Measurements from ENCODE around the gene SH2D3C.

Gene SH2D3C

DNA sequence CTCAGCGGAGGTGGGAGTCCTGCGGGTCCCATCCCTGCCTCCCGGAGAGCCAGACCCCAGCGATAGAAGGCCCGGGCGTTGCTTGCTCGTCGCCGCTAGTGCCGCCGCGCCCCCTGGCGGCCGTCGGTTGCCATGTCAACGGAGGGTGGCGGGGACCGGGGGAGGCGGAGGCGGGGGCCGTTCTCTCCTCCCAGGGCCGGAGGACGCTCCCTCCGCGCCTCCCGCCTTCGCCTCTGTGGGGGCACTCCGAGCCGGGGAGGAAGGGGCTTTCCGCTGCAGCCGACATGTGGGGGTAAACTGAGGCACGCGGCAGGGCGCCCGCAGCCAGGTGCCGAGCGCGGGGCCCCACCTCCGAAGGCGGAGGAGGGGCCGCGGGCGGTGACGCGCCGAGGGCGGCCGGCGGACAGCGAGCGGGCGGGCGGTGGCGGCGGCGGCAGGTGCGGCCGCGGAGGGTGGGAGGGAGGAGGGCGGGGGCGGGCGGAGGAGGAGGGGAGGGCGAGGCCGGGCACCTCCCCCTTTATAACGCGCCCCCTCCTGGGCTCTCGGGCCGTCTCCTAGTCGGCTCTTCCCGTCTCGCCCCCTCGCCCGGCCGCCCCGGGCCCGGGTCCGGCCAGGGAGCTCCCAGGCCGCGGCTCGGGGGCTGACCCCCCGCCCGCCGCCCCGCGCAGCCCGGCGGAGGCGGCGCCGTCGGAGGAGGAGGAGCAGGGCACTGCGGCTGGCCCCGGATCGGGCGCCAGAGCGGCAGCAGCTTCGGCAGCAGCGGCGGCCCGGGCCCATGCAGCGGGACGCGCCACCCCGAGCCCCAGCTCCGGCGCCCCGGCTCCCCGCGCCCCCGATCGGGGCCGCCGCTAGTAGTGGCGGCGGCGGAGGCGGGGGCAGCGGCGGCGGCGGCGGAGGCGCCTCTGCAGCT lies 6.8 kb upstream of the SH2D3C start:
- POLR2A ChIA-PET = interaction anchor here (0.5 to 1.8 kb wide), 7 partner anchors 14 to 857 kb away, joined by 3 to 16 read pairs (median 6); partner anchors contain the start of gene TOR2A
- TF ChIP-seq, protein P1, sequence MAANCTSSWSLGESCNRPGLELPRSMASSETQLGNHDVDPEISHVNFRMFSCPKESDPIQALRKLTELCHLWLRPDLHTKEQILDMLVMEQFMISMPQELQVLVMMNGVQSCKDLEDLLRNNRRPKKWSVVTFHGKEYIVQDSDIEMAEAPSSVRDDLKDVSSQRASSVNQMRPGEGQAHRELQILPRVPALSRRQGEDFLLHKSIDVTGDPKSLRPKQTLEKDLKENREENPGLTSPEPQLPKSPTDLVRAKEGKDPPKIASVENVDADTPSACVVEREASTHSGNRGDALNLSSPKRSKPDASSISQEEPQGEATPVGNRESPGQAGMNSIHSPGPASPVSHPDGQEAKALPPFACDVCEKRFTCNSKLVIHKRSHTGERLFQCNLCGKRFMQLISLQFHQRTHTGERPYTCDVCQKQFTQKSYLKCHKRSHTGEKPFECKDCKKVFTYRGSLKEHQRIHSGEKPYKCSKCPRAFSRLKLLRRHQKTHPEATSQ (tag by site-specific recombination; IDR thresholded peaks at IDR 0.05) = no peak
- no peak for TF ChIP-seq ZNF76 (tag by site-specific recombination; IDR thresholded peaks at IDR 0.05; ENCODE audit: borderline replicate concordance, low read depth)
- TF ChIP-seq, protein P2, sequence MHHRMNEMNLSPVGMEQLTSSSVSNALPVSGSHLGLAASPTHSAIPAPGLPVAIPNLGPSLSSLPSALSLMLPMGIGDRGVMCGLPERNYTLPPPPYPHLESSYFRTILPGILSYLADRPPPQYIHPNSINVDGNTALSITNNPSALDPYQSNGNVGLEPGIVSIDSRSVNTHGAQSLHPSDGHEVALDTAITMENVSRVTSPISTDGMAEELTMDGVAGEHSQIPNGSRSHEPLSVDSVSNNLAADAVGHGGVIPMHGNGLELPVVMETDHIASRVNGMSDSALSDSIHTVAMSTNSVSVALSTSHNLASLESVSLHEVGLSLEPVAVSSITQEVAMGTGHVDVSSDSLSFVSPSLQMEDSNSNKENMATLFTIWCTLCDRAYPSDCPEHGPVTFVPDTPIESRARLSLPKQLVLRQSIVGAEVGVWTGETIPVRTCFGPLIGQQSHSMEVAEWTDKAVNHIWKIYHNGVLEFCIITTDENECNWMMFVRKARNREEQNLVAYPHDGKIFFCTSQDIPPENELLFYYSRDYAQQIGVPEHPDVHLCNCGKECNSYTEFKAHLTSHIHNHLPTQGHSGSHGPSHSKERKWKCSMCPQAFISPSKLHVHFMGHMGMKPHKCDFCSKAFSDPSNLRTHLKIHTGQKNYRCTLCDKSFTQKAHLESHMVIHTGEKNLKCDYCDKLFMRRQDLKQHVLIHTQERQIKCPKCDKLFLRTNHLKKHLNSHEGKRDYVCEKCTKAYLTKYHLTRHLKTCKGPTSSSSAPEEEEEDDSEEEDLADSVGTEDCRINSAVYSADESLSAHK (tag by site-specific recombination; IDR thresholded peaks at IDR 0.05) = no peak
- TF ChIP-seq TRIM28 (IDR thresholded peaks at IDR 0.05; ENCODE audit: borderline replicate concordance, low read length) = no peak
- no peak for TF ChIP-seq ZNF292 (tag by site-specific recombination; IDR thresholded peaks at IDR 0.05; ENCODE audit: borderline replicate concordance, low read depth)
- TF ChIP-seq ZEB2 (tag by site-specific recombination; IDR thresholded peaks at IDR 0.05) = 0 out of 2 replicates have a peak, but pooled peaks have one; percentile 72
- TF ChIP-seq ZNF19 (tag by site-specific recombination; IDR thresholded peaks at IDR 0.05; ENCODE audit: low read depth) = no peak
- TF ChIP-seq ZNF48 (tag by site-specific recombination; IDR thresholded peaks at IDR 0.05) = no peak
- TF ChIP-seq, protein P3, sequence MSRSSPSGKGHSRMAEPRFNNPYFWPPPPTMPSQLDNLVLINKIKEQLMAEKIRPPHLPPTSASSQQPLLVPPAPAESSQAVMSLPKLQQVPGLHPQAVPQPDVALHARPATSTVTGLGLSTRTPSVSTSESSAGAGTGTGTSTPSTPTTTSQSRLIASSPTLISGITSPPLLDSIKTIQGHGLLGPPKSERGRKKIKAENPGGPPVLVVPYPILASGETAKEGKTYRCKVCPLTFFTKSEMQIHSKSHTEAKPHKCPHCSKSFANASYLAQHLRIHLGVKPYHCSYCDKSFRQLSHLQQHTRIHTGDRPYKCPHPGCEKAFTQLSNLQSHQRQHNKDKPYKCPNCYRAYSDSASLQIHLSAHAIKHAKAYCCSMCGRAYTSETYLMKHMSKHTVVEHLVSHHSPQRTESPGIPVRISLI (tag by site-specific recombination; IDR thresholded peaks at IDR 0.05) = no peak
- no peak for TF ChIP-seq ZNF623 (tag by site-specific recombination; IDR thresholded peaks at IDR 0.05)
- no peak for TF ChIP-seq ZNF837 (tag by site-specific recombination; IDR thresholded peaks at IDR 0.05)
- no peak for TF ChIP-seq ZNF214 (tag by site-specific recombination; IDR thresholded peaks at IDR 0.05; ENCODE audit: borderline replicate concordance)
- TF ChIP-seq ZNF629 (tag by site-specific recombination; IDR thresholded peaks at IDR 0.05) = no peak
- TF ChIP-seq SP2 (tag by site-specific recombination; IDR thresholded peaks at IDR 0.05) = peak; percentile 44
- TF ChIP-seq ZSCAN30 (tag by site-specific recombination; IDR thresholded peaks at IDR 0.05) = no peak
- TF ChIP-seq ZNF473 (tag by site-specific recombination; IDR thresholded peaks at IDR 0.05) = no peak
- TF ChIP-seq HOXC10 (CRISPR knock-in tag; IDR thresholded peaks at IDR 0.05) = no peak
- peak; percentile 84 for TF ChIP-seq ZFHX2 (tag by site-specific recombination; conservative IDR thresholded peaks at IDR 0.05)
- peak; percentile 54 for TF ChIP-seq SP3 (tag by site-specific recombination; IDR thresholded peaks at IDR 0.05)
- TF ChIP-seq ZNF324 (tag by site-specific recombination; IDR thresholded peaks at IDR 0.05) = no peak
- no peak for TF ChIP-seq ZXDB (tag by site-specific recombination; IDR thresholded peaks at IDR 0.05)
- no peak for TF ChIP-seq ZNF555 (tag by site-specific recombination; conservative IDR thresholded peaks at IDR 0.05)
- TF ChIP-seq ZNF211 (tag by site-specific recombination; IDR thresholded peaks at IDR 0.05; ENCODE audit: low read depth) = no peak
- TF ChIP-seq, protein P4, sequence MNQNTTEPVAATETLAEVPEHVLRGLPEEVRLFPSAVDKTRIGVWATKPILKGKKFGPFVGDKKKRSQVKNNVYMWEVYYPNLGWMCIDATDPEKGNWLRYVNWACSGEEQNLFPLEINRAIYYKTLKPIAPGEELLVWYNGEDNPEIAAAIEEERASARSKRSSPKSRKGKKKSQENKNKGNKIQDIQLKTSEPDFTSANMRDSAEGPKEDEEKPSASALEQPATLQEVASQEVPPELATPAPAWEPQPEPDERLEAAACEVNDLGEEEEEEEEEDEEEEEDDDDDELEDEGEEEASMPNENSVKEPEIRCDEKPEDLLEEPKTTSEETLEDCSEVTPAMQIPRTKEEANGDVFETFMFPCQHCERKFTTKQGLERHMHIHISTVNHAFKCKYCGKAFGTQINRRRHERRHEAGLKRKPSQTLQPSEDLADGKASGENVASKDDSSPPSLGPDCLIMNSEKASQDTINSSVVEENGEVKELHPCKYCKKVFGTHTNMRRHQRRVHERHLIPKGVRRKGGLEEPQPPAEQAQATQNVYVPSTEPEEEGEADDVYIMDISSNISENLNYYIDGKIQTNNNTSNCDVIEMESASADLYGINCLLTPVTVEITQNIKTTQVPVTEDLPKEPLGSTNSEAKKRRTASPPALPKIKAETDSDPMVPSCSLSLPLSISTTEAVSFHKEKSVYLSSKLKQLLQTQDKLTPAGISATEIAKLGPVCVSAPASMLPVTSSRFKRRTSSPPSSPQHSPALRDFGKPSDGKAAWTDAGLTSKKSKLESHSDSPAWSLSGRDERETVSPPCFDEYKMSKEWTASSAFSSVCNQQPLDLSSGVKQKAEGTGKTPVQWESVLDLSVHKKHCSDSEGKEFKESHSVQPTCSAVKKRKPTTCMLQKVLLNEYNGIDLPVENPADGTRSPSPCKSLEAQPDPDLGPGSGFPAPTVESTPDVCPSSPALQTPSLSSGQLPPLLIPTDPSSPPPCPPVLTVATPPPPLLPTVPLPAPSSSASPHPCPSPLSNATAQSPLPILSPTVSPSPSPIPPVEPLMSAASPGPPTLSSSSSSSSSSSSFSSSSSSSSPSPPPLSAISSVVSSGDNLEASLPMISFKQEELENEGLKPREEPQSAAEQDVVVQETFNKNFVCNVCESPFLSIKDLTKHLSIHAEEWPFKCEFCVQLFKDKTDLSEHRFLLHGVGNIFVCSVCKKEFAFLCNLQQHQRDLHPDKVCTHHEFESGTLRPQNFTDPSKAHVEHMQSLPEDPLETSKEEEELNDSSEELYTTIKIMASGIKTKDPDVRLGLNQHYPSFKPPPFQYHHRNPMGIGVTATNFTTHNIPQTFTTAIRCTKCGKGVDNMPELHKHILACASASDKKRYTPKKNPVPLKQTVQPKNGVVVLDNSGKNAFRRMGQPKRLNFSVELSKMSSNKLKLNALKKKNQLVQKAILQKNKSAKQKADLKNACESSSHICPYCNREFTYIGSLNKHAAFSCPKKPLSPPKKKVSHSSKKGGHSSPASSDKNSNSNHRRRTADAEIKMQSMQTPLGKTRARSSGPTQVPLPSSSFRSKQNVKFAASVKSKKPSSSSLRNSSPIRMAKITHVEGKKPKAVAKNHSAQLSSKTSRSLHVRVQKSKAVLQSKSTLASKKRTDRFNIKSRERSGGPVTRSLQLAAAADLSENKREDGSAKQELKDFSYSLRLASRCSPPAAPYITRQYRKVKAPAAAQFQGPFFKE (tag by site-specific recombination; IDR thresholded peaks at IDR 0.05; ENCODE audit: borderline replicate concordance) = no peak
- TF ChIP-seq ZBTB7A (tag by site-specific recombination; IDR thresholded peaks at IDR 0.05; ENCODE audit: low read depth) = no peak
- TF ChIP-seq ZBTB8A (tag by site-specific recombination; IDR thresholded peaks at IDR 0.05) = peak; percentile 53; the same call in 1 of the 2 replicates
- TF ChIP-seq KLF10 (tag by site-specific recombination; IDR thresholded peaks at IDR 0.05) = peak; percentile 50

More for the DNA sequence above, 6.8 kb upstream of the SH2D3C start:
- CTCF ChIA-PET = interaction anchor here (0.6 to 6.2 kb wide), 30 partner anchors 10 to 448 kb away, joined by 3 to 44 read pairs (median 4); partner anchors contain the start of gene TOR2A
- Histone ChIP-seq H3K4me1 (ENCODE audit: control insufficient read depth, insufficient read depth, low read length) (no peaks in the 10 kb centered on the region), H3K9me3 (ENCODE audit: control insufficient read depth, insufficient read depth, low read depth, low read length) (no peaks in the 10 kb centered on the region), H3K4me3 (ENCODE audit: low read depth, low read length) (peak overlapping the region; percentile 67), H3K27ac (ENCODE audit: extremely low read depth, low read depth, low read length) (peak overlapping the region; percentile 95), H3K36me3 (ENCODE audit: control insufficient read depth in 2 of 2, insufficient read depth in 1 of 2, low read length in 2 of 2) (peaks cover 5 to 36% of the 10 kb centered on the region in 2 experiments)

Measured in HEK293 (cell line).